ENCODE data around the gene CEP70. TPM values are rescaled to one million over a fixed set of nuclear protein-coding genes. Genes with fewer than 3 reads are reported as not detected.
"Not testable (repeated sequence)": the region's sequence is repeated elsewhere in the genome, so short reads cannot be mapped to it uniquely, and the experiment has no call there.

The CEP70 gene
- total and polyA plus RNA-seq, 3 experiments from 2014 or later = 7.6 to 8.4 (median 8.0) TPM

- Mint-ChIP-seq H3K36me3 (peaks cover 0 to 2% (median 0%) of the 10 kb centered on the region in 3 donors), H3K27me3 (peaks cover 0 to 3% of the 10 kb centered on the region in 2 donors), H3K4me1 (no peaks in the 10 kb centered on the region), H3K4me3 (no peak overlapping the region), H3K27ac (no peak overlapping the region), H3K9me3 (peaks cover 0 to 1% (median 0%) of the 10 kb centered on the region in 5 donors)
- DNase-seq = no peak
- ChIA-PET POLR2A (no interaction called here), CTCF (interaction anchor here (12.9 kb wide), 1 partner anchor 317 kb away, joined by 285 read pairs; no protein-coding TSS in a partner anchor)
- H3K36me3 ChIP-seq (ENCODE audit: insufficient read depth, low read length) = no peaks in the 10 kb centered on the region
- no peaks in the 10 kb centered on the region for H3K27me3 ChIP-seq (ENCODE audit: insufficient read depth, low read length, poor library complexity, severe bottlenecking)
- H3K4me1 ChIP-seq (ENCODE audit: insufficient read depth, low read length) = no peaks in the 10 kb centered on the region
- H3K4me3 ChIP-seq (ENCODE audit: low read length) = no peak overlapping the region
- no peaks in the 10 kb centered on the region for H3K9me3 ChIP-seq (ENCODE audit: low read length)
- H3K27ac ChIP-seq (ENCODE audit: low read depth, low read length) = no peak overlapping the region
Observed at GRCh38 chr3:138600100-138600745, 6.2 kb upstream of the CEP70 start.

GRCh38 chr3:138598534-138598933 is 4.5 kb upstream of the CEP70 start:
- H3K27ac ChIP-seq (ENCODE audit: low read depth, low read length) = no peak overlapping the region
- peaks cover 0 to 8% (median 2%) of the 10 kb centered on the region in 3 donors for H3K36me3 Mint-ChIP-seq
- H3K27ac Mint-ChIP-seq = no peak overlapping the region
- no peaks in the 10 kb centered on the region for H3K9me3 ChIP-seq (ENCODE audit: low read length)
- CTCF ChIA-PET = interaction anchor here (12.9 kb wide), 1 partner anchor 319 kb away, joined by 285 read pairs; no protein-coding TSS in a partner anchor
- POLR2A ChIA-PET = interaction anchor here (0.9 kb wide), 1 partner anchor 10 kb away, joined by 3 read pairs; the partner anchor contains the start of gene FAIM
- H3K4me3 Mint-ChIP-seq = no peak overlapping the region
- H3K27me3 Mint-ChIP-seq = peaks cover 0 to 3% of the 10 kb centered on the region in 2 donors
- H3K27me3 ChIP-seq (ENCODE audit: insufficient read depth, low read length, poor library complexity, severe bottlenecking) = no peaks in the 10 kb centered on the region
- H3K9me3 Mint-ChIP-seq = no peaks in the 10 kb centered on the region
- H3K4me1 Mint-ChIP-seq = peaks cover 2 to 7% (median 5%) of the 10 kb centered on the region in 3 donors
- no peaks in the 10 kb centered on the region for H3K36me3 ChIP-seq (ENCODE audit: insufficient read depth, low read length)
- no peaks in the 10 kb centered on the region for H3K4me1 ChIP-seq (ENCODE audit: insufficient read depth, low read length)
- no peak for DNase-seq
- no peak overlapping the region for H3K4me3 ChIP-seq (ENCODE audit: low read length)

- POLR2A ChIA-PET; H3K27me3 ChIP-seq (ENCODE audit: insufficient read depth, low read length, poor library complexity, severe bottlenecking); H3K9me3 ChIP-seq (ENCODE audit: low read length); DNase-seq; H3K36me3 ChIP-seq (ENCODE audit: insufficient read depth, low read length); H3K4me1 ChIP-seq (ENCODE audit: insufficient read depth, low read length); H3K27ac ChIP-seq (ENCODE audit: low read depth, low read length); H3K27ac Mint-ChIP-seq; H3K9me3 Mint-ChIP-seq; H3K27me3 Mint-ChIP-seq; H3K4me3 ChIP-seq (ENCODE audit: low read length); H3K4me3 Mint-ChIP-seq; H3K36me3 Mint-ChIP-seq: not testable (repeated sequence)
- H3K4me1 Mint-ChIP-seq = peaks cover 6 to 10% (median 7%) of the 10 kb centered on the region in 3 donors
- CTCF ChIA-PET = interaction anchor here (12.9 kb wide), 1 partner anchor 320 kb away, joined by 285 read pairs; no protein-coding TSS in a partner anchor
Observed at GRCh38 chr3:138597186-138597976, 3.3 kb upstream of the CEP70 start.

GRCh38 chr3:138594935-138595610 is 1.0 kb upstream of the CEP70 start:
- ChIA-PET POLR2A (interaction anchor here (1.1 to 2.2 kb wide), 4 partner anchors 14 to 328 kb away, joined by 3 to 18 read pairs (median 11); partner anchors contain the start of gene FAIM), CTCF (interaction anchor here (0.9 to 12.9 kb wide), 22 partner anchors 8 to 339 kb away, joined by 3 to 285 read pairs (median 4); partner anchors contain the start of genes FAIM and PIK3CB)
- peak overlapping the region; percentile 87 for H3K27ac ChIP-seq (ENCODE audit: low read depth, low read length)
- Mint-ChIP-seq H3K27me3 (peaks cover 0 to 1% of the 10 kb centered on the region in 2 donors), H3K27ac (peak overlapping the region; percentile 85 to 100 (median 95)), H3K9me3 (no peaks in the 10 kb centered on the region), H3K4me1 (peaks cover 6 to 10% (median 9%) of the 10 kb centered on the region in 3 donors), H3K36me3 (peaks cover 0 to 11% (median 0%) of the 10 kb centered on the region in 3 donors), H3K4me3 (peak overlapping the region; percentile 85 to 98 (median 95))
- H3K4me1 ChIP-seq (ENCODE audit: insufficient read depth, low read length) = no peaks in the 10 kb centered on the region
- H3K27me3 ChIP-seq (ENCODE audit: insufficient read depth, low read length, poor library complexity, severe bottlenecking) = no peaks in the 10 kb centered on the region
- H3K9me3 ChIP-seq (ENCODE audit: low read length) = no peaks in the 10 kb centered on the region
- DNase-seq = no peak
- H3K36me3 ChIP-seq (ENCODE audit: insufficient read depth, low read length) = no peaks in the 10 kb centered on the region
- H3K4me3 ChIP-seq (ENCODE audit: low read length) = peak overlapping the region; percentile 94

GRCh38 chr3:138593488-138594149 is 441 bp downstream of the CEP70 start:
- ChIA-PET CTCF (interaction anchor here (0.8 to 12.9 kb wide), 21 partner anchors 10 to 343 kb away, joined by 3 to 285 read pairs (median 4); partner anchors contain the start of genes FAIM and PIK3CB), POLR2A (interaction anchor here (0.6 to 2.2 kb wide), 4 partner anchors 15 to 325 kb away, joined by 3 to 18 read pairs (median 11); partner anchors contain the start of gene FAIM)
- no peaks in the 10 kb centered on the region for H3K9me3 ChIP-seq (ENCODE audit: low read length)
- DNase-seq = no peak
- no peaks in the 10 kb centered on the region for H3K9me3 Mint-ChIP-seq
- no peaks in the 10 kb centered on the region for H3K36me3 ChIP-seq (ENCODE audit: insufficient read depth, low read length)
- peaks cover 0 to 1% of the 10 kb centered on the region in 2 donors for H3K27me3 Mint-ChIP-seq
- peak overlapping the region; percentile 94 for H3K4me3 ChIP-seq (ENCODE audit: low read length)
- H3K36me3 Mint-ChIP-seq = peaks cover 0 to 12% (median 1%) of the 10 kb centered on the region in 3 donors
- H3K4me1 Mint-ChIP-seq = peaks cover 8 to 10% (median 9%) of the 10 kb centered on the region in 3 donors
- no peaks in the 10 kb centered on the region for H3K4me1 ChIP-seq (ENCODE audit: insufficient read depth, low read length)
- H3K27ac Mint-ChIP-seq = peak overlapping the region; percentile 85 to 100 (median 95)
- peak overlapping the region; percentile 87 for H3K27ac ChIP-seq (ENCODE audit: low read depth, low read length)
- H3K27me3 ChIP-seq (ENCODE audit: insufficient read depth, low read length, poor library complexity, severe bottlenecking) = no peaks in the 10 kb centered on the region
- peak overlapping the region; percentile 85 to 98 (median 95) for H3K4me3 Mint-ChIP-seq

- H3K27me3 Mint-ChIP-seq = no peaks in the 10 kb centered on the region
- Histone ChIP-seq H3K27ac (ENCODE audit: low read depth, low read length) (no peak overlapping the region), H3K4me3 (ENCODE audit: low read length) (no peak overlapping the region), H3K36me3 (ENCODE audit: insufficient read depth, low read length) (no peaks in the 10 kb centered on the region), H3K27me3 (ENCODE audit: insufficient read depth, low read length, poor library complexity, severe bottlenecking) (no peaks in the 10 kb centered on the region), H3K4me1 (ENCODE audit: insufficient read depth, low read length) (no peaks in the 10 kb centered on the region), H3K9me3 (ENCODE audit: low read length) (no peaks in the 10 kb centered on the region)
- ChIA-PET CTCF (interaction anchor here (12.9 kb wide), 1 partner anchor 326 kb away, joined by 285 read pairs; no protein-coding TSS in a partner anchor), POLR2A (no interaction called here)
- peaks cover 0 to 2% (median 0%) of the 10 kb centered on the region in 5 donors for H3K9me3 Mint-ChIP-seq
- peak overlapping the region in 1 of 7 donors; percentile 17 for H3K4me3 Mint-ChIP-seq
- peaks cover 9 to 13% (median 10%) of the 10 kb centered on the region in 3 donors for H3K4me1 Mint-ChIP-seq
- DNase-seq = no peak
- peak overlapping the region in 1 of 8 donors; percentile 4 for H3K27ac Mint-ChIP-seq
- H3K36me3 Mint-ChIP-seq = peaks cover 1 to 19% (median 4%) of the 10 kb centered on the region in 3 donors
Observed at GRCh38 chr3:138591392-138591791, 2.7 kb downstream of the CEP70 start.

GRCh38 chr3:138588445-138588844 is 5.6 kb downstream of the CEP70 start:
- POLR2A ChIA-PET = no interaction called here
- Mint-ChIP-seq H3K9me3 (peaks cover 0 to 4% (median 0%) of the 10 kb centered on the region in 5 donors), H3K4me3 (no peak overlapping the region), H3K27ac (no peak overlapping the region), H3K27me3 (peaks cover 0 to 1% of the 10 kb centered on the region in 2 donors), H3K36me3 (peaks cover 4 to 16% (median 11%) of the 10 kb centered on the region in 3 donors), H3K4me1 (peaks cover 2 to 20% (median 14%) of the 10 kb centered on the region in 3 donors)
- Histone ChIP-seq H3K4me3 (ENCODE audit: low read length) (no peak overlapping the region), H3K4me1 (ENCODE audit: insufficient read depth, low read length) (no peaks in the 10 kb centered on the region), H3K9me3 (ENCODE audit: low read length) (no peaks in the 10 kb centered on the region), H3K27me3 (ENCODE audit: insufficient read depth, low read length, poor library complexity, severe bottlenecking) (no peaks in the 10 kb centered on the region), H3K36me3 (ENCODE audit: insufficient read depth, low read length) (no peaks in the 10 kb centered on the region), H3K27ac (ENCODE audit: low read depth, low read length) (no peak overlapping the region)
- CTCF ChIA-PET = interaction anchor here (12.9 kb wide), 1 partner anchor 329 kb away, joined by 285 read pairs; no protein-coding TSS in a partner anchor
- no peak for DNase-seq
